Parietal lobe (tissue), 2 donors: ENCODE results near the gene DCAF11. TPM values are rescaled to one million over a fixed set of nuclear protein-coding genes. Genes with fewer than 3 reads are reported as not detected.

Source experiments
- small RNA-seq: library from RNA; depleted of rRNA; stranded (forward); fragments of <200 nt; gene quantifications from one replicate; pipeline ENCODE3, GENCODE V24; 2014; ENCODE audit warnings: low replicate concordance
- total RNA-seq: library from RNA; depleted of rRNA; stranded (reverse); fragments of >200 nt; gene quantifications from one replicate; pipeline ENCODE4 v1.2.3, GENCODE V29; 2014

DCAF11 gene
- 64.2 TPM for total RNA-seq

DNA sequence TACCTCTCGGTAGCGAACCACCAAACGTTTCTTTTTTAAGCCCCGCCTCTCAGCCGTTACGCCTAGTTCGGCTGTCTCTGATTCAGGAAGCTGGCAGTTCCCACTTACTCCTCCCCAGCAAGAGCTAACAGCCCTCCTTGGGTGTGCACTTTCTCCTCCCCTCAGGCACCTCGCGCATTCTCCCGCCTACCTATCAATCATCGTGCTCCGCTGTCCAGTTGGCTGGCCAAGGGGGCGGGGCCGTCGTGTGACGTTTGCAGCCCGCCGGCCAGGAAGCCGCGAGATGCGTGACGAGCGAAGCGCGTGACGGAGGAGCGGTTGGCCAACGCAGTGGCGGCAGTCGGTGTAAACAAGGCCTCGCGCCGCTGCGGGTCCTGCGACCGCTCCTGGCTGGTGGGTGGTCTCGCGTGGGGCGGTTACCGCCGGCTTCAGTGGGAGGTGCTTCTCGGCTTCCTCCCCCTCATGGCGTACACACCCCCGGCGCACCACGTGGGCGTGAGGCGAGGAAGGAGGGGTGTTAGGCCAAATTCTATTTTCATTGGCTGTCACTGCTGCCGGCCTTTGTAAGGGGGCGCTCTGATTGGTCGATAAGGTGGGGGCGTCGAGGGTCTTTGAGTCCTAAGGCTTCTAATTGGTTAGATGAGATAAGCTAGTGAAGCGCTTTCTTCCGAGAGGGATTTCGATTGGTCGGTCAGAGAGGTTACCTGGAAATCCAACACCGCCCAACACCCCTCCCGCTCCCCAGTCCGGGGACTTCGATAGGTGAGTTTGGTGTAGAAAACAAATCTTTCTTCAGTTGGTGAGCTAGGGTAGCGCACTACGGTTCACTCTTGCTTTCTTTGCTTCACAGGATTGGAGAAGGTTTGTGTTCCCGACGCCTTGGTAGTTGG is at the start of gene DCAF11, which contains the start of gene NRL:
Gene DCAF11, plus strand, starts transcription at position 246 of the 890 bp plus-strand sequence. CDS start 818 bp downstream, outside the sequence.
Gene NRL, minus strand, starts transcription at position 418 of the 890 bp plus-strand sequence. CDS start 32,101 bp downstream, outside the sequence.

DNA sequence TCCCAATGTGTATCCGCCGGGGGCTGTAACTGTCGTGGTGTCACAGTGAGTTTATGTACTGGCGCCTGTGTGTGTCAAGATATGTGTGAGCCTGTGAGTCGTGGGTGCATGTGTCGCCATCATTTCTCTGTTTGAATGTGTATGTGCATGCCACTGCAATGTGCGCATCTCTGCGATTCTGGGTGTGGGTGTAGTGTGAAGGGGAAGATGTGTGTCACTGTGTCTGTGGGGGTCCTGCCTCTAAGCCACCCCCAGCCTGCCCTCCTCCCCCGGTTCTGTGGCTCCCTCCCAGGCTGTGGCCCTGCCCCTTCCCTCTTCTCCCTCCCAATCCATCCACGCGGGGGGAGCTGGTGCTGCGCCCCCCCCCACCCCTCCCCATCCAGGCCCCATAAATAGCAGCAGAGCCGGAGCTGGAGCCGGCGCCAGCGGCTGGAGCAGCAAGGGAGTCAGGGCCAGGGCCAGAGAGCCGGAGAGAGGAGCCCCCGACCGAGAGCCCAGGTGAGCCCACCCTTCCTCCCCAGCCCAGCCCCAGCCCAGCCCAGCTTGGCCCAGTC is 43.4 kb upstream of the DCAF11 start, which contains the start of gene CPNE6:
Gene CPNE6, plus strand, starts transcription at position 419 of the 554 bp plus-strand sequence. CDS start 1,375 bp downstream, outside the sequence.

GRCh38 chr14:24093901-24094840 is 20.4 kb upstream of the DCAF11 start, which contains the start of gene PCK2:
TSS of gene PCK2 (plus strand) at chr14:24094311. CDS start at chr14:24094406, 95 bp downstream.

DNA sequence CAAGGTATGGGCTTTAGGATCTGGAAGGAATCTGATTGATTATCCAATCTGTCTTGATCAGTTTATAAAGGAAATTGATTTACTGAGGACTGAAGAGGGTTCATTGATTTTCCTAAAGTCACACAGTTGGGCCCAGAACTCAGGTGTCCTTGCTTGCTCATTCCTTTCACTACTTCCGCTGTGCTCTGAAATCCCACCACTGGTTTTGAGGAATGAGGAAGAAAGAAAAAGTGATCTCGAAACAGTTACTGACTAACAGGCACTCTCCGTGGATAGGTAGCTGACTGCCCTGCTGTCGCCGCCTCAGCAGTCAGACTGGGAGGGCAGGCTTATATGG is 15.8 kb downstream of the DCAF11 start, which contains the start of gene FITM1:
Gene FITM1, plus strand, starts transcription at position 280 of the 337 bp plus-strand sequence. CDS start 905 bp downstream, outside the sequence.

GRCh38 chr14:24135834-24136683 is 21.5 kb downstream of the DCAF11 start, which contains the start of gene PSME1:
TSS of gene PSME1 (plus strand) at chr14:24136194. CDS start at chr14:24136263, 69 bp downstream.

GRCh38 chr14:24141097-24141880 is 26.7 kb downstream of the DCAF11 start, which contains the start of gene EMC9:
TSS of gene EMC9 (minus strand) at chr14:24141591. CDS start at chr14:24141304, 287 bp downstream.

GRCh38 chr14:24146453-24146977 is 31.9 kb downstream of the DCAF11 start, which contains the start of gene PSME2:
TSS of gene PSME2 (minus strand) at chr14:24146610. CDS start at chr14:24146581, 29 bp downstream.

GRCh38 chr14:24146978-24147760 is 32.6 kb downstream of the DCAF11 start, which contains the start of gene RNF31:
TSS of gene RNF31 (plus strand) at chr14:24147498. CDS start at chr14:24147699, 201 bp downstream.

GRCh38 chr14:24160850-24161804 is 46.5 kb downstream of the DCAF11 start, which contains the start of gene IRF9:
TSS of gene IRF9 (plus strand) at chr14:24161265. CDS start at chr14:24162145, 880 bp downstream.

GRCh38 chr14:24171422-24172260 is 57.1 kb downstream of the DCAF11 start, which contains the start of gene REC8:
TSS of gene REC8 (plus strand) at chr14:24172080. CDS start at chr14:24172553, 473 bp downstream.

Small RNA genes within 50 kb of the gene (small RNA-seq; reads per million reads assigned to genes)
- gene IRF9 (not detected), gene RNA5SP383 (0.18 reads per million)

Other genes with a start within 250 kb of the DCAF11 start
- 6.3 TPM for gene DHRS4, start 161.0 kb upstream of the DCAF11 start, total RNA-seq
- 4.4 TPM for gene DHRS4L2, start 125.8 kb upstream of the DCAF11 start, total RNA-seq
- gene CARMIL3, start 62.8 kb upstream of the DCAF11 start, total RNA-seq = 51.6 TPM
- gene CPNE6, start 43.2 kb upstream of the DCAF11 start, total RNA-seq = 27.2 TPM
- 2.2 TPM for gene PCK2, start 20.5 kb upstream of the DCAF11 start, total RNA-seq
- gene NRL, start 172 bp downstream of the DCAF11 start, total RNA-seq = 2.2 TPM
- 0.94 TPM for gene FITM1, start 15.9 kb downstream of the DCAF11 start, total RNA-seq
- gene PSME1, start 21.4 kb downstream of the DCAF11 start, total RNA-seq = 23.2 TPM
- gene EMC9, start 26.8 kb downstream of the DCAF11 start, total RNA-seq = 10.0 TPM
- gene PSME2, start 31.8 kb downstream of the DCAF11 start, total RNA-seq = 22.2 TPM
- gene RNF31, start 32.7 kb downstream of the DCAF11 start, total RNA-seq = 38.5 TPM
- 17.5 TPM for gene IRF9, start 46.5 kb downstream of the DCAF11 start, total RNA-seq
- 33.8 TPM for gene REC8, start 57.3 kb downstream of the DCAF11 start, total RNA-seq
- gene IPO4, start 74.0 kb downstream of the DCAF11 start, total RNA-seq = 18.2 TPM
- 20.7 TPM for gene TM9SF1, start 80.7 kb downstream of the DCAF11 start, total RNA-seq
- gene TSSK4, start 90.9 kb downstream of the DCAF11 start, total RNA-seq = not detected
- 35.1 TPM for gene CHMP4A, start 98.7 kb downstream of the DCAF11 start, total RNA-seq
- gene MDP1, start 101.3 kb downstream of the DCAF11 start, total RNA-seq = 25.0 TPM
- gene NEDD8, start 117.6 kb downstream of the DCAF11 start, total RNA-seq = 62.3 TPM
- 34.7 TPM for gene GMPR2, start 118.2 kb downstream of the DCAF11 start, total RNA-seq
- gene TINF2, start 127.8 kb downstream of the DCAF11 start, total RNA-seq = 51.3 TPM
- gene TGM1, start 148.4 kb downstream of the DCAF11 start, total RNA-seq = 4.4 TPM
- 30.7 TPM for gene RABGGTA, start 156.8 kb downstream of the DCAF11 start, total RNA-seq
- gene DHRS1, start 185.0 kb downstream of the DCAF11 start, total RNA-seq = 13.8 TPM
- 25.4 TPM for gene NOP9, start 185.1 kb downstream of the DCAF11 start, total RNA-seq
- 5.6 TPM for gene CIDEB, start 193.2 kb downstream of the DCAF11 start, total RNA-seq
- gene LTB4R2, start 195.4 kb downstream of the DCAF11 start, total RNA-seq = 2.2 TPM
- 1.6 TPM for gene LTB4R, start 196.7 kb downstream of the DCAF11 start, total RNA-seq
- gene ADCY4, start 220.3 kb downstream of the DCAF11 start, total RNA-seq = 3.1 TPM
- gene RIPK3, start 225.2 kb downstream of the DCAF11 start, total RNA-seq = not detected